ENCODE results near the gene PTPN23.

GRCh38 chr3:47337656-47338055, 43.2 kb upstream of the PTPN23 start:
- TF ChIP-seq CTCF (IDR thresholded peaks at IDR 0.05; ENCODE audit: low read depth, low read length, poor library complexity, severe bottlenecking): no peak
- TF ChIP-seq EZH2phosphoT487 (IDR thresholded peaks at IDR 0.05; ENCODE audit: borderline replicate concordance, low read length): no peak
